Upper lobe of left lung (tissue), 6 donors: ENCODE results near the gene RBP2. TPM values are rescaled to one million over a fixed set of nuclear protein-coding genes. Genes with fewer than 3 reads are reported as not detected.
"Not testable (repeated sequence)": the region's sequence is repeated elsewhere in the genome, so short reads cannot be mapped to it uniquely, and the experiment has no call there.

Experiments used
- ATAC-seq, 2 donors: fragments of 200-7000 bp; cut with Tn5 transposase; one replicate each; pipeline ENCODE4 v1.9.1; 2022; ENCODE audit warnings: mild to moderate bottlenecking in 2 of 2, moderate library complexity in 2 of 2; ENCODE audit not compliant: low FRiP score in 2 of 2
- DNase-seq, 2 donors: peaks; one replicate each; pipeline ENCODE4 v3.0.0-alpha.2; 2019 to 2020
- H3K27ac ChIP-seq, 4 donors: fragments of 200-600 bp; sonication (generic); one replicate each; pipeline ENCODE4 v1.5.1; 2016 to 2019
- H3K27me3 ChIP-seq, 4 donors: fragments of 200-600 bp; sonication (generic); one replicate each; pipeline ENCODE4 v1.5.1; 2017 to 2019
- H3K36me3 ChIP-seq, 4 donors: fragments of 200-600 bp; sonication (generic); one replicate each; pipeline ENCODE4 v1.5.1; 2016 to 2019
- H3K4me1 ChIP-seq, 4 donors: fragments of 200-600 bp; sonication (generic); one replicate each; pipeline ENCODE4 v1.5.1; 2018 to 2019
- H3K4me3 ChIP-seq, 4 donors: fragments of 200-600 bp; sonication (generic); one replicate each; pipeline ENCODE4 v1.5.1; 2017 to 2019; ENCODE audit warnings: mild to moderate bottlenecking in 2 of 4, moderate library complexity in 1 of 4
- H3K9me3 ChIP-seq, 4 donors: fragments of 200-600 bp; sonication (generic); one replicate each; pipeline ENCODE4 v1.5.1; 2018 to 2019
- EP300 ChIP-seq, 4 donors: sonication (generic); formaldehyde crosslinking; IDR thresholded peaks; one replicate each; pipeline ENCODE4 v1.5.1; 2017; ENCODE audit warnings: antibody characterized with exemption in 4 of 4, control low read depth in 2 of 4
- POLR2A ChIP-seq, 4 donors: fragments of 450-650 bp; IDR thresholded peaks; one replicate each; pipeline ENCODE4 v1.5.1; 2016 to 2017; ENCODE audit warnings: antibody characterized with exemption in 4 of 4, mild to moderate bottlenecking in 2 of 4
- POLR2AphosphoS5 ChIP-seq, 2 donors: sonication (generic); formaldehyde crosslinking; IDR thresholded peaks; one replicate each; pipeline ENCODE4 v1.5.1; 2017; ENCODE audit warnings: antibody characterized with exemption in 2 of 2
- WGBS, 2 donors: methylation state at CpG; one replicate each; pipeline ENCODE4 v1.1.5; 2017 to 2018; 5-methylcytosine and 5-hydroxymethylcytosine counted together
- total RNA-seq, 6 donors: library from RNA; depleted of rRNA in 4 of 6; stranded (reverse); fragments of >200 nt in 4 of 6; gene quantifications; one replicate each; pipeline versions ENCODE4 v1.1.0 to v1.2.1, GENCODE V29; 2016 to 2021
- TF ChIP-seq, protein P1 (sequence below), 6 experiments: fragments of 450-650 bp in 4 of 6; fragments of 200-600 bp in 2 of 6; sonication (generic) in 2 of 6; IDR thresholded peaks; one replicate each; pipeline ENCODE4 v1.5.1; 2016 to 2019; ENCODE audit warnings: antibody characterized with exemption in 6 of 6
- donor health status: DM: no; HTN: no; CAD: no; lungs with moderate emphysema.
- donor health status: DM: no; HTN: yes; CAD: no; lungs with severe emphysema.

The RBP2 gene
- total RNA-seq, 6 donors from 2014 or later = 0.64 to 4.4 (median 1.1) TPM; not detected in 2

- no peak overlapping the region for H3K27ac ChIP-seq
- H3K36me3 ChIP-seq = peaks cover 0 to 16% (median 0%) of the 10 kb centered on the region in 4 donors
- DNase-seq = no peak
- 71 to 100% methylated on average over 1 of the region's 1 CpG for WGBS, 2 donors
- TF ChIP-seq POLR2AphosphoS5 (IDR thresholded peaks at IDR 0.05) (no peak), POLR2A (IDR thresholded peaks at IDR 0.05) (no peak), EP300 (IDR thresholded peaks at IDR 0.05) (no peak)
- TF ChIP-seq, protein P1, sequence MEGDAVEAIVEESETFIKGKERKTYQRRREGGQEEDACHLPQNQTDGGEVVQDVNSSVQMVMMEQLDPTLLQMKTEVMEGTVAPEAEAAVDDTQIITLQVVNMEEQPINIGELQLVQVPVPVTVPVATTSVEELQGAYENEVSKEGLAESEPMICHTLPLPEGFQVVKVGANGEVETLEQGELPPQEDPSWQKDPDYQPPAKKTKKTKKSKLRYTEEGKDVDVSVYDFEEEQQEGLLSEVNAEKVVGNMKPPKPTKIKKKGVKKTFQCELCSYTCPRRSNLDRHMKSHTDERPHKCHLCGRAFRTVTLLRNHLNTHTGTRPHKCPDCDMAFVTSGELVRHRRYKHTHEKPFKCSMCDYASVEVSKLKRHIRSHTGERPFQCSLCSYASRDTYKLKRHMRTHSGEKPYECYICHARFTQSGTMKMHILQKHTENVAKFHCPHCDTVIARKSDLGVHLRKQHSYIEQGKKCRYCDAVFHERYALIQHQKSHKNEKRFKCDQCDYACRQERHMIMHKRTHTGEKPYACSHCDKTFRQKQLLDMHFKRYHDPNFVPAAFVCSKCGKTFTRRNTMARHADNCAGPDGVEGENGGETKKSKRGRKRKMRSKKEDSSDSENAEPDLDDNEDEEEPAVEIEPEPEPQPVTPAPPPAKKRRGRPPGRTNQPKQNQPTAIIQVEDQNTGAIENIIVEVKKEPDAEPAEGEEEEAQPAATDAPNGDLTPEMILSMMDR (IDR thresholded peaks at IDR 0.05) = no peak
- H3K27me3 ChIP-seq = no peaks in the 10 kb centered on the region
- H3K4me1 ChIP-seq = no peaks in the 10 kb centered on the region
- peaks cover 0 to 7% (median 2%) of the 10 kb centered on the region in 4 donors for H3K9me3 ChIP-seq
- H3K4me3 ChIP-seq = no peak overlapping the region
- ATAC-seq = no peak
These were observed 54.9 kb downstream of the RBP2 start for GRCh38 chr3:139421460-139421859.

- Histone ChIP-seq H3K36me3 (peaks cover 0 to 16% (median 0%) of the 10 kb centered on the region in 4 donors), H3K4me1 (no peaks in the 10 kb centered on the region), H3K27ac (no peak overlapping the region), H3K9me3 (peaks cover 0 to 11% (median 2%) of the 10 kb centered on the region in 4 donors), H3K4me3 (no peak overlapping the region), H3K27me3 (no peaks in the 10 kb centered on the region)
- TF ChIP-seq EP300 (IDR thresholded peaks at IDR 0.05) (no peak), POLR2A (IDR thresholded peaks at IDR 0.05) (no peak), POLR2AphosphoS5 (IDR thresholded peaks at IDR 0.05) (no peak)
- TF ChIP-seq, protein P1 (IDR thresholded peaks at IDR 0.05) = no peak
- DNase-seq (no peak), ATAC-seq (no peak)
- WGBS, 2 donors = 65 to 72% methylated on average over 1 of the region's 1 CpG
These were observed 55.3 kb downstream of the RBP2 start for GRCh38 chr3:139421040-139421439.

DNA sequence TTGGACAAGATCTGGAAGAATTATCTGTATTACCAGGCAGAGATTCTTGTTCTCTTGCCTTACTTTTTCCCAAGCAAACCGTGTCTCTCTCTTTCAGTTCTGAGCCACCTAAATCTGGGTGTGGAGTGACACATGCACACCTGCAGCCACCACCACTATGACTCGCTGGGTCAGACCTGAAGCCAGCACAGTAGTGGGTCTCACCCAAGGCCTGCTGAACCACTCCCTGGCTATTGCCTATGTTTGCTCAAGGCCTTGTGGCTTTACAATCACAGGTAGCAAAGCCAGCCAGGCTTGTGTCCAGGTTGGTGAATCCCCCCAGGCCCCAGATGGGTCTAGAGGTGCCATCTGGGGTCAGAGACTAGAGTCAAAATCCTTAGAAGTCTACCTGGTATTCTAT is 58.2 kb downstream of the RBP2 start:
- no peak overlapping the region for H3K4me3 ChIP-seq
- DNase-seq (no peak), ATAC-seq (no peak)
- 90 to 100% methylated on average over 2 of the region's 2 CpGs for WGBS, 2 donors
- peaks cover 0 to 12% (median 9%) of the 10 kb centered on the region in 4 donors for H3K9me3 ChIP-seq
- no peaks in the 10 kb centered on the region for H3K4me1 ChIP-seq
- peaks cover 0 to 2% (median 0%) of the 10 kb centered on the region in 4 donors for H3K36me3 ChIP-seq
- TF ChIP-seq POLR2AphosphoS5 (IDR thresholded peaks at IDR 0.05) (no peak), POLR2A (IDR thresholded peaks at IDR 0.05) (no peak), EP300 (IDR thresholded peaks at IDR 0.05) (no peak)
- TF ChIP-seq, protein P1 (IDR thresholded peaks at IDR 0.05) = no peak
- H3K27ac ChIP-seq = no peak overlapping the region
- no peaks in the 10 kb centered on the region for H3K27me3 ChIP-seq

DNA sequence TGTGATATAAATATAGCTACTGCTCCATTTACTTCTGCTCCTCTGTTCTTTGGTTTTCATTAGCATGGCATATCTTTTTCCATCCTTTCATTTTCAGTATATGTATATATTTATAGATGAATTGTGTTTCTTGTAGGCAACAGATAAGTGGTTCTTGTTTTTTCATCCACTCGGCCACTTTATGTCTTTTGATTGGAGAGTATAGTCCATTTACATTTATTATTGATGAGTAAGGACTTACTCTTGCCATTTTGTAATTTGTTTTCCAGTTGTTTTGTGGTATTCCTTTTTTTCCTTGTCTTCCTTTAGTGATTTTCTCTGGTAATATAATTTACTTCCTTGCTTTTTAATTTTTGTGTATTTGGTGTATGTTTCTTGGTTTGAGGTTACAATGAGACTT is 60.0 kb downstream of the RBP2 start:
- Histone ChIP-seq H3K27ac (no peak overlapping the region), H3K27me3 (no peaks in the 10 kb centered on the region), H3K36me3 (no peaks in the 10 kb centered on the region), H3K4me3 (no peak overlapping the region), H3K4me1 (no peaks in the 10 kb centered on the region), H3K9me3 (peaks cover 4 to 25% (median 20%) of the 10 kb centered on the region in 4 donors)
- no peak for ATAC-seq
- WGBS, 2 donors = 88 to 93% methylated on average over 1 of the region's 1 CpG
- TF ChIP-seq EP300 (IDR thresholded peaks at IDR 0.05) (no peak), POLR2AphosphoS5 (IDR thresholded peaks at IDR 0.05) (no peak), POLR2A (IDR thresholded peaks at IDR 0.05) (no peak)
- TF ChIP-seq, protein P1 (IDR thresholded peaks at IDR 0.05) = no peak
- DNase-seq = no peak

- DNase-seq (no peak), ATAC-seq (no peak)
- H3K9me3 ChIP-seq = peaks cover 9 to 25% (median 22%) of the 10 kb centered on the region in 4 donors
- 84 to 93% methylated on average over 2 of the region's 2 CpGs for WGBS, 2 donors
- H3K27ac ChIP-seq = no peak overlapping the region
- no peak overlapping the region for H3K4me3 ChIP-seq
- no peaks in the 10 kb centered on the region for H3K4me1 ChIP-seq
- no peaks in the 10 kb centered on the region for H3K36me3 ChIP-seq
- TF ChIP-seq, protein P1 (IDR thresholded peaks at IDR 0.05) = no peak
- TF ChIP-seq POLR2A (IDR thresholded peaks at IDR 0.05) = no peak
- no peaks in the 10 kb centered on the region for H3K27me3 ChIP-seq
These were observed 61.6 kb downstream of the RBP2 start for GRCh38 chr3:139414608-139415224.

DNA sequence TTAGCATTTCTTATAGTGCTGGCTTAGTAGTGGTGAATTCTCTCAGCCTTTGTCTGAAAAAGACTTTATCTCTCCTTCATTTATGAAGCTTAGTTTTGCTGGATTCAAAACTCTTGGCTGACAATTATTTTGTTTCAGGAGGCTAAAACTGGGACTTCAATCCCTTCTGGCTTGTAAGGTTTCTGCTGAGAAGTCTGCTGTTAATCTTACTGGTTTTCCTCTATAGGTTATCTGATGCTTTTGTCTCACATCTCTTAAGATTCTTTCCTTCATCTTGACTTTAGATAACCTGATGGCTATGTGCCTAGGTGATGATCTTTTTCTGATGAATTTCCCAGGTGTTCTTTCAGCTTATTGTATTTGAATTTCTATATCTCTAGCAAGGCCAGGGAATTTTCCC is 63.4 kb downstream of the RBP2 start:
- not testable (repeated sequence) for H3K4me1 ChIP-seq, DNase-seq, H3K36me3 ChIP-seq, H3K27ac ChIP-seq, H3K4me3 ChIP-seq, H3K27me3 ChIP-seq, ATAC-seq
- H3K9me3 ChIP-seq = peaks cover 9 to 31% (median 27%) of the 10 kb centered on the region in 4 donors
